ENCODE results near the gene RBMS1. TPM values are rescaled to one million over a fixed set of nuclear protein-coding genes. Genes with fewer than 3 reads are reported as not detected.
A peak's percentile ranks its signal among the peaks of the same experiment; 100 is the strongest.

The RBMS1 gene
- total RNA-seq, 1 donor from 2014 or later = 28.4 TPM

DNA sequence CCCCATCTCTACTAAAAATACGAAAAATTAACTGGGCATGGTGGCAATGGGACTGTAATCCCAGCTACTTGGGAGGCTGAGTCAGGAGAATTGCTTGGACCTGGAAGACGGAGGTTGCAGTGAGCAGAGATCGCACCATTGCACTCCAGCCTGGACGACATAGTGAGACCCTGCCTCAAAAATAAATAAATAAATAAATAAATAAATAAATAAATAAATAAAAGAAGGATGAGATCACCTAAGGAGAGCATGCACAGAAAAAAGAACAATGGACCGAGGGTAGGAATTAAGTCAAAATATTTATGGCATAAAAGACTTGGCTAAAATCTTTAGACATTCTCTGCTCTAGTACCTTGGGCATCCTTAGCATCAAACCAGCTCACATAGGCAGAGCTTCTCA lies 8.9 kb upstream of the RBMS1 start:
- no peak overlapping the region for H3K27ac Mint-ChIP-seq (ENCODE audit: unreplicated experiment)
- no peaks in the 10 kb centered on the region for H3K36me3 Mint-ChIP-seq (ENCODE audit: low read depth)
- DNase-seq (ENCODE audit: low read depth, low spot score) = no peak
- TF ChIP-seq, protein P1, sequence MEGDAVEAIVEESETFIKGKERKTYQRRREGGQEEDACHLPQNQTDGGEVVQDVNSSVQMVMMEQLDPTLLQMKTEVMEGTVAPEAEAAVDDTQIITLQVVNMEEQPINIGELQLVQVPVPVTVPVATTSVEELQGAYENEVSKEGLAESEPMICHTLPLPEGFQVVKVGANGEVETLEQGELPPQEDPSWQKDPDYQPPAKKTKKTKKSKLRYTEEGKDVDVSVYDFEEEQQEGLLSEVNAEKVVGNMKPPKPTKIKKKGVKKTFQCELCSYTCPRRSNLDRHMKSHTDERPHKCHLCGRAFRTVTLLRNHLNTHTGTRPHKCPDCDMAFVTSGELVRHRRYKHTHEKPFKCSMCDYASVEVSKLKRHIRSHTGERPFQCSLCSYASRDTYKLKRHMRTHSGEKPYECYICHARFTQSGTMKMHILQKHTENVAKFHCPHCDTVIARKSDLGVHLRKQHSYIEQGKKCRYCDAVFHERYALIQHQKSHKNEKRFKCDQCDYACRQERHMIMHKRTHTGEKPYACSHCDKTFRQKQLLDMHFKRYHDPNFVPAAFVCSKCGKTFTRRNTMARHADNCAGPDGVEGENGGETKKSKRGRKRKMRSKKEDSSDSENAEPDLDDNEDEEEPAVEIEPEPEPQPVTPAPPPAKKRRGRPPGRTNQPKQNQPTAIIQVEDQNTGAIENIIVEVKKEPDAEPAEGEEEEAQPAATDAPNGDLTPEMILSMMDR (conservative IDR thresholded peaks at IDR 0.05) = no peak
- no peaks in the 10 kb centered on the region for H3K9me3 Mint-ChIP-seq
- H3K27me3 Mint-ChIP-seq (ENCODE audit: low read depth) = peaks cover 6% of the 10 kb centered on the region
- no peak overlapping the region for H3K4me3 Mint-ChIP-seq
- no peaks in the 10 kb centered on the region for H3K4me1 Mint-ChIP-seq

DNA sequence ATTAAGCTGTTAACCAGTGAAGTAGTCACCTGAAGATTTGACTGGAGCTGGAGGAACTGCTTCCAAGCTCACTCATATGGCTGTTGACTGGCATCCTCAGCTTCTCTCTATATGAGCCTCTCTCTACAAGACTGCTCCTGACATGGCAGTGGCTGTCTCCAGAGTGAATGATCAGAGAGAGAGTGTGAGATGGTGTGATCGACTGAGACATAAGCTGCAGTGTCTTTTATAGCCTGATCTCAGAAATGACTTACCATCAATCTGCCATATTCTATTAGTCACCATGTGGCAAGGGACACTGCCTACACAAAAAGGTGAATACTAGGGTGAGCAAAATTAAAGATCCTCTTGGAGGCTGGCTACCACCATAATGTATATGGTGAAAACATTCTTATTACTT lies 7.8 kb upstream of the RBMS1 start:
- Mint-ChIP-seq H3K27me3 (ENCODE audit: low read depth) (peaks cover 13% of the 10 kb centered on the region), H3K36me3 (ENCODE audit: low read depth) (no peaks in the 10 kb centered on the region), H3K4me3 (no peak overlapping the region), H3K4me1 (no peaks in the 10 kb centered on the region), H3K27ac (ENCODE audit: unreplicated experiment) (no peak overlapping the region), H3K9me3 (no peaks in the 10 kb centered on the region)
- no peak for DNase-seq (ENCODE audit: low read depth, low spot score)
- TF ChIP-seq, protein P1 (conservative IDR thresholded peaks at IDR 0.05) = no peak

DNA sequence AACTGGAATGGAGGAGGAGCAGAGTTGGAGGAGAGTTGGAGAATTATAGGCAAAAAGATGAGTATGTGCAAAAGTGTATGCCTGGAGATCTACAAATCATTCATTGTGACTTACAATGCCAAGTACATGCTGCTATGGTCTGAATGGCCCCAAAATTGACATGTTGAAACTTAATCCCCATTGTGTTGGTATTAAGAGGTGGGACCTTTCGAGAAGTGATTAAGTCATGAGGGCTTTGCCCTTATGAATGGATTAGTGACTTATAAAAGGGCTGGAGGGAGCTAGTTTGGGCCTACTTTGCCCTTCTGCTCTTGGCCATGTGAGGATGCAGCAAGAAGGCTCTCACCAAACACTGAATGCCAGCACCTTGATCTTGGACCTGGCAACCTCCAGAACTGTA lies 6.3 kb upstream of the RBMS1 start:
- no peak for DNase-seq (ENCODE audit: low read depth, low spot score)
- Mint-ChIP-seq H3K27me3 (ENCODE audit: low read depth) (peaks cover 20% of the 10 kb centered on the region), H3K9me3 (no peaks in the 10 kb centered on the region), H3K4me3 (no peak overlapping the region), H3K27ac (ENCODE audit: unreplicated experiment) (no peak overlapping the region), H3K4me1 (no peaks in the 10 kb centered on the region), H3K36me3 (ENCODE audit: low read depth) (no peaks in the 10 kb centered on the region)
- TF ChIP-seq, protein P1 (conservative IDR thresholded peaks at IDR 0.05) = no peak

DNA sequence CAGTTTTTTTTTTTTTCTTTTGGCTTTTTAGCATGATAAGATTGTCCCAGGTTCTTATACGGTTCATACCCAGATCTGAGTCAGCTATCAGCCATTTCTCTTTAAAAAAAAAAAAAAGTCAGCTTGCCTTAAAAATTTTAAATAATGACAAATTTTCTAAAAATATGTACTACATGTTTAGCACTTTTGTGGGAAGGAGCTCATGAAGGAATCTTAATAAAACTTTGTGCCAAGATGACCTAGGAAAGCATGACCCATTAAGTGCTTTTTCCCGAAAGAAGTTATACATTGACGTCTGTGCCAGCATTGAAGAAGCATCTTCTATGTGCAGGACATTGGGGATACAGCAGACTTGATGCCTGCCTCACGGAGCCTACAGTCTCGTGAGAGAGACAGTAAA lies 4.5 kb upstream of the RBMS1 start:
- peaks cover 6% of the 10 kb centered on the region for H3K4me1 Mint-ChIP-seq
- peaks cover 23% of the 10 kb centered on the region for H3K27me3 Mint-ChIP-seq (ENCODE audit: low read depth)
- DNase-seq (ENCODE audit: low read depth, low spot score) = no peak
- H3K27ac Mint-ChIP-seq (ENCODE audit: unreplicated experiment) = no peak overlapping the region
- no peak overlapping the region for H3K4me3 Mint-ChIP-seq
- no peaks in the 10 kb centered on the region for H3K36me3 Mint-ChIP-seq (ENCODE audit: low read depth)
- H3K9me3 Mint-ChIP-seq = no peaks in the 10 kb centered on the region
- TF ChIP-seq, protein P1 (conservative IDR thresholded peaks at IDR 0.05) = no peak

DNA sequence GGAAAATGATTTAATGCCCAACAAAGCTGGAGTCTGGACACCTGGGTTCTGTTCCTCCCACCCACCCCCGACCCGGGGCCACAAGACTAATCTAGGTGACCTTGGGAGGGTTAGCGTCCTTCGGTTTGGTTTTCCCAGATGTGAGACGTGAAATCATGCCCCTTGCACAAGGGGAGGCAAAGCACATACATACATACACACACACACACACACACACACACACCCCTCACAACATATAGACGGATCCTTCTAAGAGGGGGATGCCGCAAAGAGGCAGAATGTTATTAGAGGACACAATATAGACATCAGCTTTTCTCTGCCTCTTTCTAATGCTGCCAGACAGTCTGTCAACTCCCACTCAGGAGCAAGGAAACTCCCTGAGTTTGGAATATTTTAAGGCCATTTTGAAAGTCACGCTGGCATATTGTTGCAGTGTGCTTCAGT lies 616 bp upstream of the RBMS1 start:
- H3K9me3 Mint-ChIP-seq = no peaks in the 10 kb centered on the region
- H3K4me1 Mint-ChIP-seq = peaks cover 24% of the 10 kb centered on the region
- no peak for DNase-seq (ENCODE audit: low read depth, low spot score)
- peak overlapping the region; percentile 89 for H3K4me3 Mint-ChIP-seq
- H3K27me3 Mint-ChIP-seq (ENCODE audit: low read depth) = peaks cover 23% of the 10 kb centered on the region
- peak overlapping the region; percentile 30 for H3K27ac Mint-ChIP-seq (ENCODE audit: unreplicated experiment)
- no peaks in the 10 kb centered on the region for H3K36me3 Mint-ChIP-seq (ENCODE audit: low read depth)
- TF ChIP-seq, protein P1 (conservative IDR thresholded peaks at IDR 0.05) = no peak
